Measurements from ENCODE around the gene MFSD12. TPM values are rescaled to one million over a fixed set of nuclear protein-coding genes. Genes with fewer than 3 reads are reported as not detected.

Gene MFSD12
- total and polyA plus RNA-seq, 2 of the 8 experiments (the other 6 are each of a cell fraction or from before 2014, with no cell fraction given), result 59.6 to 71.3 TPM

DNA sequence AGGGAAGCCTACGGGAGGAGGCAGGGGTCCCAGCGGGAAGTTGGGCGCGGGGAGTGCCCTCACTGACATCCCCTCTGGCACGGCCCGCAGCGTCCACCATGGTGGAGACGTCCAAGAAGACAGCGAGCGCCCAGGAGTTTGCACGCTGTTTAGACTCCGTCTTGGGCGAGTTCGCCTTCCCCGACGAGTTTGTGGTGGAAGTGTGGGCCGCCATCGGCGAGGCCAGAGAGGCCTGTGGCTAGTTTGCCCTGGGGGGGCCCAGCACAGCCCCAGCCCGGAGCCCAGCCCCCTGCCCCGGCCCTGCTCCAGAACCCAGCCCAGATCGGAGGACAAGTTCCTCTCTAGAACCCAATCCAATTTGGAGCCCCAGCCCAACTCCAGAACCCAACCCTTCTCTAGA is 32.6 kb upstream of the MFSD12 start:
- 80% methylated on average over 14 of the region's 22 CpGs; no CpG with 5 or more reads in 1 of the 2 experiments for WGBS, 2 experiments (ENCODE audit: extremely low coverage in 1 of 2, insufficient coverage in 1 of 2, insufficient read length in 1 of 2, insufficient replicate concordance in 2 of 2, low coverage in 1 of 2, low lambda C conversion rate in 2 of 2, missing lambda C conversion rate in 1 of 2)
- POLR2A ChIA-PET (ENCODE audit: partially characterized antibody), result interaction anchor here (1.1 kb wide), 1 partner anchor 11 kb away, joined by 3 read pairs; no protein-coding TSS in a partner anchor

More for the DNA sequence above, 32.6 kb upstream of the MFSD12 start:
- Histone ChIP-seq H3K4me2 (ENCODE audit: insufficient read depth in 1 of 2, low read depth in 2 of 2, low read length in 2 of 2) (no peak overlapping the region), H4K8ac (ENCODE audit: extremely low read depth, insufficient read depth, low read length) (no peak overlapping the region), H3K36me3 (ENCODE audit: control insufficient read depth in 2 of 4, insufficient read depth in 4 of 4, low read length in 3 of 4) (no peaks in the 10 kb centered on the region), H2BK12ac (ENCODE audit: low read depth, low read length) (no peak overlapping the region), H2BK120ac (replicated peaks; ENCODE audit: low read depth, low read length) (no peak overlapping the region), H4K20me1 (replicated peaks in 1 of 2; ENCODE audit: control insufficient read depth in 1 of 2, insufficient read depth in 2 of 2, low read length in 2 of 2) (peaks cover 0 to 2% of the 10 kb centered on the region in 2 experiments), H3K79me2 (ENCODE audit: control insufficient read depth in 1 of 2, insufficient read depth in 2 of 2, low read length in 2 of 2) (no peaks in the 10 kb centered on the region), H3K9ac (replicated peaks in 1 of 4; ENCODE audit: extremely low read depth in 1 of 4, low read depth in 3 of 4, low read length in 3 of 4) (no peak overlapping the region), H3K4me3 (ENCODE audit: extremely low read depth in 1 of 4, insufficient read depth in 2 of 4, low read depth in 3 of 4, low read length in 4 of 4) (no peak overlapping the region), H3K14ac (ENCODE audit: insufficient read length) (no peak overlapping the region), H3K27me3 (replicated peaks in 1 of 4; ENCODE audit: control insufficient read depth in 3 of 4, extremely low read depth in 1 of 4, insufficient read depth in 3 of 4, low read length in 3 of 4) (peaks cover 10 to 21% (median 15%) of the 10 kb centered on the region in 4 experiments; a peak in 6 of 7 replicates), H3K18ac (ENCODE audit: extremely low read depth, low read length) (no peak overlapping the region), H3K9me3 (ENCODE audit: insufficient read depth in 2 of 2, low read depth in 1 of 2, low read length in 1 of 2) (peaks cover 4 to 9% of the 10 kb centered on the region in 2 experiments; a peak in 3 of 4 replicates), H2BK15ac (ENCODE audit: low read length) (no peak overlapping the region), H2BK20ac (ENCODE audit: low read length) (no peak overlapping the region), H4K91ac (replicated peaks; ENCODE audit: insufficient read length, low read length) (no peak overlapping the region), H3K4ac (replicated peaks; ENCODE audit: insufficient read length, low read depth, low read length) (no peak overlapping the region), H3K79me1 (ENCODE audit: low read depth, low read length) (no peaks in the 10 kb centered on the region; the same call in 1 of the 2 replicates), H2AK5ac (ENCODE audit: low read depth, low read length) (no peak overlapping the region), H2AFZ (ENCODE audit: low read length) (no peak overlapping the region), H3K56ac (replicated peaks; ENCODE audit: insufficient read length, low read depth, low read length) (no peak overlapping the region), H2BK5ac (ENCODE audit: low read depth, low read length) (no peak overlapping the region), H4K5ac (ENCODE audit: insufficient read length, low read depth, low read length) (no peak overlapping the region), H3K23ac (ENCODE audit: insufficient read length) (no peak overlapping the region), H3K23me2 (ENCODE audit: low read depth, low read length) (peaks cover 5% of the 10 kb centered on the region; the same call in 1 of the 2 replicates), H3K4me1 (replicated peaks in 1 of 4; ENCODE audit: control insufficient read depth in 3 of 4, insufficient read depth in 4 of 4, low read length in 3 of 4) (peaks cover 0 to 4% (median 0%) of the 10 kb centered on the region in 4 experiments; a peak in 3 of 7 replicates), H3K27ac (ENCODE audit: low read depth, low read length) (no peak overlapping the region)
- CTCF ChIA-PET (ENCODE audit: partially characterized antibody), result interaction anchor here (0.5 to 3.9 kb wide), 9 partner anchors 9 to 232 kb away, joined by 3 to 29 read pairs (median 3); partner anchors contain the start of gene TJP3
- FAIRE-seq (no peak), DNase-seq (ENCODE audit: low read depth in 1 of 2, low spot score in 2 of 2) (no peak)
- TF ChIP-seq SRF (IDR thresholded peaks at IDR 0.05; ENCODE audit: low read depth, low read length) (no peak), SIX5 (IDR thresholded peaks at IDR 0.05; ENCODE audit: low read depth, low read length) (no peak), E2F6 (IDR thresholded peaks at IDR 0.05) (no peak), SAP30 (IDR thresholded peaks at IDR 0.05; ENCODE audit: insufficient read depth, insufficient replicate concordance, low read length) (no peak), CEBPB (IDR thresholded peaks at IDR 0.05; ENCODE audit: low read depth, low read length) (no peak), FOSL1 (IDR thresholded peaks at IDR 0.05; ENCODE audit: insufficient read depth, low read depth, low read length) (no peak), KDM1A (IDR thresholded peaks at IDR 0.05; ENCODE audit: borderline replicate concordance, low read length) (no peak), TBP (IDR thresholded peaks at IDR 0.05; ENCODE audit: low read depth, low read length) (no peak), EP300 (IDR thresholded peaks at IDR 0.05; ENCODE audit: borderline replicate concordance in 1 of 2, low read depth in 2 of 2, low read length in 2 of 2) (no peak), RNF2 (IDR thresholded peaks at IDR 0.05; ENCODE audit: borderline replicate concordance, low read depth, low read length, missing control alignments, poor library complexity, severe bottlenecking) (no peak)

All from H1 (cell line).